Adrenal gland (tissue), 12 donors: ENCODE results near the gene DEFB124. TPM values are rescaled to one million over a fixed set of nuclear protein-coding genes. Genes with fewer than 3 reads are reported as not detected.
"Not testable (repeated sequence)": the region's sequence is repeated elsewhere in the genome, so short reads cannot be mapped to it uniquely, and the experiment has no call there.

Experiments used
- DNase-seq, 7 donors: peaks; one replicate each; pipeline ENCODE4 v3.0.0-alpha.2; 2019 to 2020
- H3K27ac ChIP-seq, 5 donors: fragments of 200-600 bp; sonication (generic) in 4 of 5; 1 replicate in 3 of 5; 2 replicates in 2 of 5; pipeline versions ENCODE4 v1.5.1 to v1.8.0; 2016 to 2020; ENCODE audit warnings: mild to moderate bottlenecking in 1 of 5
- H3K27me3 ChIP-seq: fragments of 200-600 bp; 2 replicates; pipeline ENCODE4 v1.8.0; 2021
- H3K36me3 ChIP-seq, 2 donors: fragments of 200-600 bp; replicated peaks in 1 of 2; 1 replicate in 1 of 2; 2 replicates in 1 of 2; pipeline versions ENCODE4 v1.5.1 to v1.8.0; 2018 to 2022
- H3K4me1 ChIP-seq, 2 donors: fragments of 200-600 bp; replicated peaks in 1 of 2; 1 replicate in 1 of 2; 2 replicates in 1 of 2; pipeline versions ENCODE4 v1.5.1 to v1.8.0; 2018 to 2021
- H3K4me3 ChIP-seq, 4 donors: fragments of 200-600 bp; sonication (generic) in 3 of 4; one replicate each; pipeline ENCODE4 v1.5.1; 2016 to 2018
- H3K9me3 ChIP-seq, 3 donors: fragments of 200-600 bp; sonication (generic) in 1 of 3; replicated peaks in 1 of 3; 1 replicate in 2 of 3; 2 replicates in 1 of 3; pipeline versions ENCODE4 v1.5.1 to v1.8.0; 2016 to 2021
- CTCF ChIP-seq, 6 experiments: fragments of 450-650 bp in 4 of 6; fragments of 200-600 bp in 2 of 6; sonication (generic) in 1 of 6; IDR thresholded peaks; 1 replicate in 5 of 6; 2 replicates in 1 of 6; pipeline versions ENCODE4 v1.5.1 to v1.8.0; 2016 to 2021; ENCODE audit warnings: antibody characterized with exemption in 6 of 6, mild to moderate bottlenecking in 2 of 6, moderate library complexity in 1 of 6
- POLR2A ChIP-seq, 2 donors: fragments of 450-650 bp; IDR thresholded peaks; one replicate each; pipeline ENCODE4 v1.6.1; 2017; ENCODE audit warnings: antibody characterized with exemption in 2 of 2, mild to moderate bottlenecking in 2 of 2, moderate library complexity in 1 of 2
- WGBS, 4 donors: extraction: QIAGEN DNeasy Blood & Tissue Kit in 2 of 4; methylation state at CpG; one replicate each; pipeline versions ENCODE4 v1.1.5 to v1.1.7; 2013 to 2017; 5-methylcytosine and 5-hydroxymethylcytosine counted together
- intact Hi-C, 2 donors: fragments of 100-400 bp; cut with DNase I; formaldehyde crosslinking; loops; one replicate each; pipeline versions ENCODE4 v1.14.1 to v1.15.0; 2022 to 2023
- polyA plus RNA-seq, 3 donors: library from polyadenylated mRNA; stranded (reverse); fragments of 200-250 nt in 2 of 3; fragments of 350-450 nt in 1 of 3; fragmentation: Illumina TruSeq in 1 of 3; extraction: RNeasy Lipid Tissue Mini Kit (QIAGEN cat#74804) in 1 of 3; gene quantifications; one replicate each; pipeline ENCODE4 v1.2.3, GENCODE V29; 2013 to 2014
- total RNA-seq, 9 donors: library from RNA; depleted of rRNA in 4 of 9; stranded (reverse); fragments of >200 nt in 4 of 9; fragments of 120-200 nt in 1 of 9; fragmentation: NEBNext Ultra II Directional in 1 of 9; extraction: Animal tissue kit (Norgen Biotek cat#: 25700) in 1 of 9; gene quantifications; one replicate each; pipeline versions ENCODE4 v1.1.0 to v1.2.4, GENCODE V29; 2013 to 2023
- donor health status: healthy with polysubstance abuse.
- donor health status: Bipolar disorder and iron deficiency.
- donor health status: DM: yes; HTN: yes; CAD: no.
- donor health status: DM: no; HTN: no; CAD: no.
- donor health status: DM: no; HTN: no; CAD: no.
- donor health status: DM: yes; HTN: yes; CAD: no.

The DEFB124 gene
- total and polyA plus RNA-seq, 12 donors: 0.20 TPM; not detected in 11

- Histone ChIP-seq H3K9me3 (no peaks in the 10 kb centered on the region), H3K27ac (no peak overlapping the region), H3K4me3 (no peak overlapping the region), H3K4me1 (no peaks in the 10 kb centered on the region), H3K27me3 (no peaks in the 10 kb centered on the region), H3K36me3 (no peaks in the 10 kb centered on the region)
- intact Hi-C loops: no loop called here
- DNase-seq: no peak
- WGBS, 4 donors: 78 to 94% (median 79%) methylated on average over 1 of the region's 1 CpG
- TF ChIP-seq CTCF (IDR thresholded peaks at IDR 0.05) (no peak), POLR2A (IDR thresholded peaks at IDR 0.05) (no peak)
These were observed 31.0 kb upstream of the DEFB124 start for GRCh38 chr20:31505903-31506302.

GRCh38 chr20:31502884-31503673 lies 28.2 kb upstream of the DEFB124 start:
- not testable (repeated sequence) for H3K4me1 ChIP-seq, H3K4me3 ChIP-seq, H3K27ac ChIP-seq, H3K9me3 ChIP-seq, H3K36me3 ChIP-seq, H3K27me3 ChIP-seq
- intact Hi-C loops: loop anchor here (2.0 to 5.0 kb wide), 2 partner anchors 41 to 42 kb away; no protein-coding TSS in a partner anchor
- DNase-seq: peak; percentile 82 to 92 (median 89)
- peak; percentile 93 to 99 (median 98) for TF ChIP-seq CTCF (IDR thresholded peaks at IDR 0.05)
- WGBS, 4 donors: 28 to 40% (median 35%) methylated on average over 17 to 20 of the region's 20 CpGs

GRCh38 chr20:31500527-31500926 lies 25.6 kb upstream of the DEFB124 start:
- Histone ChIP-seq H3K27ac (no peak overlapping the region), H3K27me3 (no peaks in the 10 kb centered on the region), H3K9me3 (no peaks in the 10 kb centered on the region), H3K4me3 (no peak overlapping the region), H3K4me1 (peaks cover 0 to 9% of the 10 kb centered on the region in 2 donors), H3K36me3 (no peaks in the 10 kb centered on the region)
- intact Hi-C loops: loop anchor here in 1 of 2 donors (5.0 kb wide), 1 partner anchor 38 kb away; no protein-coding TSS in a partner anchor
- TF ChIP-seq POLR2A (IDR thresholded peaks at IDR 0.05) (no peak), CTCF (IDR thresholded peaks at IDR 0.05) (no peak)
- 41 to 88% (median 70%) methylated on average over 1 of the region's 1 CpG for WGBS, 4 donors
- no peak for DNase-seq

GRCh38 chr20:31497838-31498540 lies 23.1 kb upstream of the DEFB124 start:
- 26 to 36% (median 31%) methylated on average over 5 to 6 of the region's 6 CpGs for WGBS, 4 donors
- TF ChIP-seq CTCF (IDR thresholded peaks at IDR 0.05) (no peak), POLR2A (IDR thresholded peaks at IDR 0.05) (no peak)
- H3K9me3 ChIP-seq: no peaks in the 10 kb centered on the region
- no peaks in the 10 kb centered on the region for H3K27me3 ChIP-seq
- H3K4me1 ChIP-seq: peaks cover 0 to 9% of the 10 kb centered on the region in 2 donors
- peak in 3 of 7 donors; percentile 35 to 44 (median 38) for DNase-seq
- no peaks in the 10 kb centered on the region for H3K36me3 ChIP-seq
- H3K4me3 ChIP-seq: no peak overlapping the region
- intact Hi-C loops: no loop called here
- H3K27ac ChIP-seq: peak overlapping the region in 2 of 5 donors; percentile 26 to 73
